H9 (cell line): ENCODE data around the gene MR1. TPM values are rescaled to one million over a fixed set of nuclear protein-coding genes. Genes with fewer than 3 reads are reported as not detected.

ENCODE experiments used
- DNase-seq: peaks from one replicate; pipeline ENCODE4 v3.0.0-alpha.2; 2017
- H2AFZ ChIP-seq: one replicate; pipeline ENCODE4 v1.6.1; 2013; ENCODE audit warnings: mild to moderate bottlenecking, low read length, control low read depth, moderate library complexity
- H2AK5ac ChIP-seq: 2 replicates; pipeline ENCODE4 v1.6.1; 2013; ENCODE audit warnings: low read length, control low read depth, mixed read lengths; ENCODE audit not compliant: insufficient read length
- H2BK120ac ChIP-seq: one replicate; pipeline ENCODE4 v1.6.1; 2013; ENCODE audit warnings: low read depth, mild to moderate bottlenecking, low read length, control low read depth, inconsistent platforms; ENCODE audit not compliant: poor library complexity, severe bottlenecking
- H2BK12ac ChIP-seq: 2 replicates; pipeline ENCODE4 v1.6.1; 2013; ENCODE audit warnings: low read length, control low read depth, mixed read lengths, low read depth; ENCODE audit not compliant: insufficient read length
- H2BK15ac ChIP-seq: 2 replicates; pipeline ENCODE4 v1.6.1; 2013; ENCODE audit warnings: low read depth, low read length, control low read depth
- H2BK20ac ChIP-seq: one replicate; pipeline ENCODE4 v1.6.1; 2013; ENCODE audit warnings: low read depth, mild to moderate bottlenecking, low read length, control low read depth, inconsistent platforms; ENCODE audit not compliant: poor library complexity, severe bottlenecking
- H2BK5ac ChIP-seq: 2 replicates; pipeline ENCODE4 v1.6.1; 2013; ENCODE audit warnings: low read length, control low read depth, mixed read lengths; ENCODE audit not compliant: insufficient read length
- H3K14ac ChIP-seq: 2 replicates; pipeline ENCODE4 v1.6.1; 2013; ENCODE audit warnings: low read length, control low read depth; ENCODE audit not compliant: insufficient read depth
- H3K18ac ChIP-seq: 2 replicates; pipeline ENCODE4 v1.6.1; 2013; ENCODE audit warnings: low read depth, mild to moderate bottlenecking, mixed read lengths, low read length, control low read depth; ENCODE audit not compliant: insufficient read length
- H3K23ac ChIP-seq: 2 replicates; pipeline ENCODE4 v1.6.1; 2013; ENCODE audit warnings: low read length, control low read depth, mixed read lengths, low read depth; ENCODE audit not compliant: insufficient read length
- H3K23me2 ChIP-seq: 2 replicates; pipeline ENCODE4 v1.6.1; 2013; ENCODE audit warnings: low read depth, mild to moderate bottlenecking, mixed read lengths, low read length, control low read depth; ENCODE audit not compliant: insufficient read length, poor library complexity, severe bottlenecking
- H3K27ac ChIP-seq: 2 replicates; pipeline ENCODE4 v1.5.1; 2013; ENCODE audit warnings: low read length, control low read depth, mixed read lengths, low read depth; ENCODE audit not compliant: insufficient read length
- H3K27me3 ChIP-seq: 2 replicates; pipeline ENCODE4 v1.6.1; 2013; ENCODE audit warnings: low read length, control low read depth, inconsistent platforms; ENCODE audit not compliant: insufficient read depth
- H3K4ac ChIP-seq: 2 replicates; pipeline ENCODE4 v1.6.1; 2013; ENCODE audit warnings: low read depth, mild to moderate bottlenecking, control low read depth, inconsistent platforms, low read length, moderate library complexity
- H3K4me1 ChIP-seq: 2 replicates; pipeline ENCODE4 v1.6.1; 2013; ENCODE audit warnings: low read length, control low read depth, inconsistent platforms; ENCODE audit not compliant: insufficient read depth
- H3K4me2 ChIP-seq: 2 replicates; pipeline ENCODE4 v1.6.1; 2013; ENCODE audit warnings: low read length, control low read depth, mixed read lengths; ENCODE audit not compliant: insufficient read length, insufficient read depth
- H3K56ac ChIP-seq: 2 replicates; pipeline ENCODE4 v1.6.1; 2013; ENCODE audit warnings: low read depth, mild to moderate bottlenecking, mixed read lengths, low read length, control low read depth; ENCODE audit not compliant: insufficient read length
- H3K79me1 ChIP-seq: 2 replicates; pipeline ENCODE4 v1.6.1; 2013; ENCODE audit warnings: low read depth, mild to moderate bottlenecking, moderate library complexity, low read length, control low read depth, inconsistent platforms; ENCODE audit not compliant: insufficient read depth, poor library complexity, severe bottlenecking
- H3K79me2 ChIP-seq: 2 replicates; pipeline ENCODE4 v1.6.1; 2013; ENCODE audit warnings: low read length, control low read depth, inconsistent platforms; ENCODE audit not compliant: insufficient read depth
- H3K9ac ChIP-seq: 2 replicates; pipeline ENCODE4 v1.6.1; 2013; ENCODE audit warnings: low read length, control low read depth, mixed read lengths; ENCODE audit not compliant: insufficient read length; ENCODE audit errors: extremely low read depth
- H3K9me3 ChIP-seq: one replicate; pipeline ENCODE4 v1.6.1; 2013; ENCODE audit warnings: low read depth, low read length, inconsistent platforms; ENCODE audit not compliant: control insufficient read depth
- H3T11ph ChIP-seq: one replicate; pipeline ENCODE4 v1.6.1; 2013; ENCODE audit warnings: mild to moderate bottlenecking, low read length, control low read depth, inconsistent platforms
- H4K20me1 ChIP-seq: one replicate; pipeline ENCODE4 v1.6.1; 2013; ENCODE audit not compliant: control insufficient read depth, insufficient read length, insufficient read depth
- H4K5ac ChIP-seq: 2 replicates; pipeline ENCODE4 v1.6.1; 2013; ENCODE audit warnings: low read depth, mild to moderate bottlenecking, mixed read lengths, low read length, control low read depth; ENCODE audit not compliant: insufficient read length
- H4K8ac ChIP-seq: replicated peaks from 2 replicates; pipeline ENCODE4 v1.6.1; 2013; ENCODE audit warnings: low read length, control low read depth, mixed read lengths, low read depth; ENCODE audit not compliant: insufficient read length
- H4K91ac ChIP-seq: 2 replicates; pipeline ENCODE4 v1.6.1; 2013; ENCODE audit warnings: low read depth, mild to moderate bottlenecking, moderate library complexity, mixed read lengths, low read length, control low read depth; ENCODE audit not compliant: insufficient read length
- H3K27ac Mint-ChIP-seq, 3 experiments: 2 replicates in 2 of 3; 3 replicates in 1 of 3; pipeline ENCODE4 v1.8.0; 2020 to 2021; ENCODE audit warnings: mixed read lengths in 3 of 3, mild to moderate bottlenecking in 1 of 3, moderate library complexity in 1 of 3
- H3K27me3 Mint-ChIP-seq: 2 replicates; pipeline ENCODE4 v1.8.0; 2021; ENCODE audit warnings: low read depth, mild to moderate bottlenecking, moderate library complexity, mixed read lengths
- H3K36me3 Mint-ChIP-seq, 3 experiments: 2 replicates in 2 of 3; 3 replicates in 1 of 3; pipeline ENCODE4 v1.8.0; 2020 to 2021; ENCODE audit warnings: low read depth in 3 of 3, mixed read lengths in 3 of 3; ENCODE audit not compliant: insufficient read depth in 1 of 3
- H3K4me1 Mint-ChIP-seq, 2 experiments: 2 replicates each; pipeline ENCODE4 v1.8.0; 2020; ENCODE audit warnings: mixed read lengths in 2 of 2
- H3K4me3 Mint-ChIP-seq, 2 experiments: 2 replicates in 1 of 2; 3 replicates in 1 of 2; pipeline ENCODE4 v1.8.0; 2020 to 2021; ENCODE audit warnings: mild to moderate bottlenecking in 2 of 2, mixed read lengths in 2 of 2, moderate library complexity in 1 of 2
- H3K9me3 Mint-ChIP-seq, 2 experiments: 2 replicates in 1 of 2; 3 replicates in 1 of 2; pipeline ENCODE4 v1.8.0; 2020; ENCODE audit warnings: mild to moderate bottlenecking in 2 of 2, mixed read lengths in 2 of 2, moderate library complexity in 1 of 2
- CTCF ChIP-seq: fragments of 200-600 bp; sonication (generic); conservative IDR thresholded peaks from 3 replicates; pipeline ENCODE4 v1.8.0; 2021; ENCODE audit warnings: antibody characterized with exemption, mild to moderate bottlenecking
- total RNA-seq: library from RNA; stranded (reverse); gene quantifications from 2 replicates; pipeline ENCODE4 v1.2.1, GENCODE V29; 2021

Gene MR1
- total RNA-seq, 1 experiment from 2014 or later = 0.02 TPM

GRCh38 chr1:181050922-181051321 is 17.1 kb downstream of the MR1 start:
- Histone ChIP-seq H4K8ac (no peak overlapping the region), H4K5ac (no peak overlapping the region), H4K20me1 (no peaks in the 10 kb centered on the region), H3K4me2 (no peak overlapping the region), H2BK20ac (no peak overlapping the region), H3K56ac (no peak overlapping the region), H3K18ac (no peak overlapping the region), H3T11ph (no peak overlapping the region), H3K14ac (no peak overlapping the region), H3K9me3 (no peaks in the 10 kb centered on the region), H2BK120ac (no peak overlapping the region), H2BK12ac (no peak overlapping the region), H3K27ac (no peak overlapping the region), H3K4ac (no peak overlapping the region), H3K27me3 (no peaks in the 10 kb centered on the region), H2AFZ (no peak overlapping the region), H3K9ac (no peak overlapping the region), H2BK5ac (no peak overlapping the region), H3K23me2 (no peaks in the 10 kb centered on the region), H2AK5ac (no peak overlapping the region), H4K91ac (no peak overlapping the region), H3K23ac (no peak overlapping the region), H3K4me1 (no peaks in the 10 kb centered on the region), H2BK15ac (no peak overlapping the region), H3K79me2 (no peaks in the 10 kb centered on the region), H3K79me1 (no peaks in the 10 kb centered on the region)
- Mint-ChIP-seq H3K36me3 (peaks cover 0 to 5% (median 5%) of the 10 kb centered on the region in 3 experiments; a peak in 2 of 7 replicates), H3K4me3 (no peak overlapping the region), H3K27ac (no peak overlapping the region), H3K9me3 (peaks cover 0 to 7% of the 10 kb centered on the region in 2 experiments; a peak in 1 of 5 replicates), H3K27me3 (peaks cover 7% of the 10 kb centered on the region), H3K4me1 (peaks cover 5 to 9% of the 10 kb centered on the region in 2 experiments; a peak in 3 of 4 replicates)
- TF ChIP-seq CTCF = no peak
- DNase-seq = no peak
